Esophagus squamous epithelium (tissue), 4 donors: Measurements from ENCODE around the gene ARHGAP26.

Experiments used
- POLR2A ChIP-seq, 4 donors: fragments of 450-650 bp; IDR thresholded peaks; one replicate each; pipeline ENCODE4 v1.6.1; 2017; ENCODE audit warnings: antibody characterized with exemption in 4 of 4, mild to moderate bottlenecking in 4 of 4, moderate library complexity in 3 of 4
- TF ChIP-seq, protein P1 (sequence below), 6 experiments: fragments of 450-650 bp in 4 of 6; fragments of 200-600 bp in 2 of 6; sonication (generic) in 2 of 6; IDR thresholded peaks; one replicate each; pipeline ENCODE4 v1.5.1; 2016 to 2019; ENCODE audit warnings: antibody characterized with exemption in 6 of 6, mild to moderate bottlenecking in 4 of 6, moderate library complexity in 4 of 6

DNA sequence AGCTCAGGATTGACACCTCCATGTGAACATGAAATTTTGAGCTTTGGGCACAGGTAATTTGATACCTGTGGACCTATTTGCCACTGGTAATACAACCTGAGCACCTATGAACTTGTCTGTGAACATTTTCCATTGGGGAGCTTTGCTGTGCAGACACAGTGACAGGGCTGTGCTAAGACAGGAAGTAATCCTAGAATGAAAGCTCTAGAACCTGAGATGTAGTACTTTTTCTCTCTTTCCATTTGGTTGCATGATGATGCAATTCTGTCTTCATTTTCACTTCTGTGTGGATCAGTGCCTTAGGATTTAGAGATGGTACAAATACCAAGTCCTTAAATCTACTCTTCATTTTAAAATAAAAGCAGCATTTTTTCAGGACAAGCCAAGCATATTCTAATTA is 416.4 kb downstream of the ARHGAP26 start:
- TF ChIP-seq, protein P1, sequence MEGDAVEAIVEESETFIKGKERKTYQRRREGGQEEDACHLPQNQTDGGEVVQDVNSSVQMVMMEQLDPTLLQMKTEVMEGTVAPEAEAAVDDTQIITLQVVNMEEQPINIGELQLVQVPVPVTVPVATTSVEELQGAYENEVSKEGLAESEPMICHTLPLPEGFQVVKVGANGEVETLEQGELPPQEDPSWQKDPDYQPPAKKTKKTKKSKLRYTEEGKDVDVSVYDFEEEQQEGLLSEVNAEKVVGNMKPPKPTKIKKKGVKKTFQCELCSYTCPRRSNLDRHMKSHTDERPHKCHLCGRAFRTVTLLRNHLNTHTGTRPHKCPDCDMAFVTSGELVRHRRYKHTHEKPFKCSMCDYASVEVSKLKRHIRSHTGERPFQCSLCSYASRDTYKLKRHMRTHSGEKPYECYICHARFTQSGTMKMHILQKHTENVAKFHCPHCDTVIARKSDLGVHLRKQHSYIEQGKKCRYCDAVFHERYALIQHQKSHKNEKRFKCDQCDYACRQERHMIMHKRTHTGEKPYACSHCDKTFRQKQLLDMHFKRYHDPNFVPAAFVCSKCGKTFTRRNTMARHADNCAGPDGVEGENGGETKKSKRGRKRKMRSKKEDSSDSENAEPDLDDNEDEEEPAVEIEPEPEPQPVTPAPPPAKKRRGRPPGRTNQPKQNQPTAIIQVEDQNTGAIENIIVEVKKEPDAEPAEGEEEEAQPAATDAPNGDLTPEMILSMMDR (IDR thresholded peaks at IDR 0.05) = no peak
- TF ChIP-seq POLR2A (IDR thresholded peaks at IDR 0.05) = no peak
